NOMO-1 treated with DMSO at 0.1 percent for 48 hours (cell line): ENCODE measurements around the gene LRFN5.
"Not testable (repeated sequence)": the region's sequence is repeated elsewhere in the genome, so short reads cannot be mapped to it uniquely, and the experiment has no call there.

Experiments used
- DNase-seq: peaks from one replicate; lab custom pipeline; 2025; ENCODE audit not compliant: unreplicated experiment; lab: John Stamatoyannopoulos, UW

Gene LRFN5

GRCh38 chr14:41878321-41878720, 271.6 kb downstream of the LRFN5 start:
- no peak for DNase-seq

- no peak for DNase-seq
Observed at GRCh38 chr14:41891624-41892023, 284.9 kb downstream of the LRFN5 start.

- no peak for DNase-seq
Observed at GRCh38 chr14:41899416-41899815, 292.7 kb downstream of the LRFN5 start.

GRCh38 chr14:41900644-41901043, 294.0 kb downstream of the LRFN5 start:
- DNase-seq = no peak

- no peak for DNase-seq
Observed at GRCh38 chr14:41901089-41901488, 294.4 kb downstream of the LRFN5 start.

- DNase-seq = no peak
Observed at GRCh38 chr14:41905394-41905964, 298.8 kb downstream of the LRFN5 start.

- DNase-seq = not testable (repeated sequence)
Observed at GRCh38 chr14:41911155-41911554, 304.5 kb downstream of the LRFN5 start.

- no peak for DNase-seq
Observed at GRCh38 chr14:41913398-41913797, 306.7 kb downstream of the LRFN5 start.

GRCh38 chr14:41915732-41916131, 309.1 kb downstream of the LRFN5 start:
- DNase-seq = no peak

GRCh38 chr14:41916313-41916712, 309.6 kb downstream of the LRFN5 start:
- no peak for DNase-seq

GRCh38 chr14:41925409-41925808, 318.7 kb downstream of the LRFN5 start:
- no peak for DNase-seq

GRCh38 chr14:41950428-41951151, 343.9 kb downstream of the LRFN5 start:
- DNase-seq = no peak
